Activated T-helper 2 cell treated with anti-CD3 and anti-CD28 coated beads, Interferon-gamma antibody, Interleukin-2, Interleukin-4, amounts not matched to agents 10 μg/mL and 5 μg/mL and 100 μg/mL, durations not matched to agents 14 hours and 24 hours and 36 hours (primary cell): ENCODE data around the gene ATAT1. TPM values are rescaled to one million over a fixed set of nuclear protein-coding genes. Genes with fewer than 3 reads are reported as not detected.
"Not testable (repeated sequence)": the region's sequence is repeated elsewhere in the genome, so short reads cannot be mapped to it uniquely, and the experiment has no call there.

Experiments used
- DNase-seq: peaks from one replicate; pipeline ENCODE4 v3.0.0; 2021; ENCODE audit warnings: low spot score
- H3K27ac Mint-ChIP-seq: one replicate; pipeline ENCODE4 v1.8.0; 2021; ENCODE audit warnings: mixed read lengths
- H3K27me3 Mint-ChIP-seq: one replicate; pipeline ENCODE4 v1.8.0; 2021; ENCODE audit warnings: low read depth, mixed read lengths
- H3K36me3 Mint-ChIP-seq: one replicate; pipeline ENCODE4 v1.8.0; 2021; ENCODE audit warnings: low read depth, mixed read lengths
- H3K4me1 Mint-ChIP-seq: one replicate; pipeline ENCODE4 v1.8.0; 2021; ENCODE audit warnings: low read depth, mixed read lengths
- H3K4me3 Mint-ChIP-seq: one replicate; pipeline ENCODE4 v1.8.0; 2021; ENCODE audit warnings: low read depth, mild to moderate bottlenecking, moderate library complexity, mixed read lengths
- H3K9me3 Mint-ChIP-seq: one replicate; pipeline ENCODE4 v1.8.0; 2021; ENCODE audit warnings: mixed read lengths
- intact Hi-C: fragments of 100-400 bp; cut with micrococcal nuclease; formaldehyde crosslinking; loops from one replicate; pipeline ENCODE4 v1.15.1; 2023
- total RNA-seq: library from RNA; stranded (reverse); gene quantifications from 2 replicates; pipeline ENCODE4 v1.2.3, GENCODE V29; 2022

ATAT1 gene
- total RNA-seq: 11.8 and 13.9 TPM in 2 replicates

- intact Hi-C loops: loop anchor here (1.0 kb wide), 2 partner anchors 8 to 21 kb away; partner anchors contain the start of gene C6orf136
- no peaks in the 10 kb centered on the region for H3K27me3 Mint-ChIP-seq
- H3K4me3 Mint-ChIP-seq: peak within 1 kb of the TSS; percentile 96
Observed at GRCh38 chr6:30626484-30627366, at the start of gene ATAT1. Gene ATAT1 (plus strand): TSS chr6:30626874.

DNA sequence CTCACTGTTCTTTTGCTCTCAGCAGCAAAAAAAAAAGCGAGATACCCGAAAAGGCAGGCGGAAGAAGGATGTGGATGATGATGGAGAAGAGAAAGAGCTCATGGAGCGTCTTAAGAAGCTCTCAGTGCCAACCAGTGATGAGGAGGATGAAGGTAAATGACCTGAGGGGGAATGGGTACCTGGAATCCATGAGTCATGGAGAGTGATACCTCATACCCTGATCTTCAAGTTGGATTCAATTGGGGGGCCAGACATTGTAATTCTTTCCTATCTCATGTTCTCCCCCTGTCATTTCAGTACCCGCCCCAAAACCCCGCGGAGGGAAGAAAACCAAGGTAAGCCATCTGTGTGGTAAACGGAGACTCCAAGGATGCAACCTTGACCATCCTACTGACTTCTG lies 48.6 kb upstream of the ATAT1 start:
- Mint-ChIP-seq H3K4me1 (peaks cover 22% of the 10 kb centered on the region), H3K36me3 (peaks cover 80% of the 10 kb centered on the region), H3K27ac (no peak overlapping the region), H3K9me3 (no peaks in the 10 kb centered on the region), H3K27me3 (no peaks in the 10 kb centered on the region), H3K4me3 (no peak overlapping the region)
- intact Hi-C loops: loop anchor here (10.0 kb wide), 1 partner anchor 253 kb away; the partner anchor contains the start of gene TRIM39
- no peak for DNase-seq

More at GRCh38 chr6:30626484-30627366, at the start of gene ATAT1:
- Mint-ChIP-seq H3K36me3 (peaks cover 49% of the 10 kb centered on the region), H3K4me1 (peaks cover 26% of the 10 kb centered on the region), H3K9me3 (no peaks in the 10 kb centered on the region), H3K27ac (peak within 1 kb of the TSS; percentile 98)
- DNase-seq: peak; percentile 83

- no peak for DNase-seq
- Mint-ChIP-seq H3K27me3 (no peaks in the 10 kb centered on the region), H3K27ac (no peak overlapping the region), H3K4me1 (no peaks in the 10 kb centered on the region), H3K36me3 (peaks cover 87% of the 10 kb centered on the region), H3K4me3 (no peak overlapping the region), H3K9me3 (no peaks in the 10 kb centered on the region)
- intact Hi-C loops: no loop called here
Observed at GRCh38 chr6:30583921-30584320, 42.8 kb upstream of the ATAT1 start.

DNA sequence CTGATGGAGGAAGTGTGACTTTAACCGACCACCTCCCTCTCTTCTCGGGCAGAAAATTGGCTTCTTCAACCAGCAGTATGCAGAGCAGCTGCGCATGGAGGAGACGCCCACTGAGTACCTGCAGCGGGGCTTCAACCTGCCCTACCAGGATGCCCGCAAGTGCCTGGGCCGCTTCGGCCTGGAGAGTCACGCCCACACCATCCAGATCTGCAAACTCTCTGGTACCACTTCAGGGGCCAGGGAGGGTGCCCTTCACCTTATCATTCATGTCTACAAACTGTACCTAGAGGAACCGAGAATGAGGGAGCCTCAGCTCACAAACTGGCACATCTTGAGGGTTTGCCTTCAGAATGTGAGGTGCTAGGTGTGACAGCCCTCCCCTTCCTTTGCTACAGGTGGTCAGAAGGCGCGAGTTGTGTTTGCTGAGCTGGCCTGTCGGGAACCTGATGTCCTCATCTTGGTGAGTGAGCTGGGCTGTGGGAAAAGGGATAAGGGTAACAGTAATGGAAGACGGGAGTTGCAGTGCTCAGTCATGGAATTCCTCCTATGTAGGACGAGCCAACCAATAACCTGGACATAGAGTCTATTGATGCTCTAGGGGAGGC lies 36.8 kb upstream of the ATAT1 start:
- no peaks in the 10 kb centered on the region for H3K9me3 Mint-ChIP-seq
- peaks cover 76% of the 10 kb centered on the region for H3K36me3 Mint-ChIP-seq
- H3K27ac Mint-ChIP-seq: no peak overlapping the region
- DNase-seq: no peak
- peaks cover 1% of the 10 kb centered on the region for H3K4me1 Mint-ChIP-seq
- H3K27me3 Mint-ChIP-seq: no peaks in the 10 kb centered on the region
- intact Hi-C loops: no loop called here
- no peak overlapping the region for H3K4me3 Mint-ChIP-seq

GRCh38 chr6:30590509-30590908 lies 36.2 kb upstream of the ATAT1 start:
- H3K36me3 Mint-ChIP-seq: peaks cover 75% of the 10 kb centered on the region
- no peaks in the 10 kb centered on the region for H3K27me3 Mint-ChIP-seq
- no peak overlapping the region for H3K4me3 Mint-ChIP-seq
- no peaks in the 10 kb centered on the region for H3K9me3 Mint-ChIP-seq
- intact Hi-C loops: no loop called here
- H3K4me1 Mint-ChIP-seq: peaks cover 1% of the 10 kb centered on the region
- H3K27ac Mint-ChIP-seq: no peak overlapping the region
- no peak for DNase-seq

DNA sequence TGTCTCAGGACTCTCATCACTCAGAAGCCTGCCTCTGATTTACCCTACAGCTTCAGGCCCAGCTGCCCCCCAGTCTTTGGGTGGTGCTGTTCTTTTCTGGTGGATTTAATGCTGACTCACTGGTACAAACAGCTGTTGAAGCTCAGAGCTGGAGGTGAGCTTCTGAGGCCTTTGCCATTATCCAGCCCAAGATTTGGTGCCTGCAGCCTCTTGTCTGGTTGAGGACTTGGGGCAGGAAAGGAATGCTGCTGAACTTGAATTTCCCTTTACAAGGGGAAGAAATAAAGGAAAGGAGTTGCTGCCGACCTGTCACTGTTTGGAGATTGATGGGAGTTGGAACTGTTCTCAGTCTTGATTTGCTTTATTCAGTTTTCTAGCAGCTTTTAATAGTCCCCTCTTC lies 35.7 kb upstream of the ATAT1 start:
- peaks cover 71% of the 10 kb centered on the region for H3K36me3 Mint-ChIP-seq
- H3K27ac Mint-ChIP-seq: no peak overlapping the region
- H3K4me1 Mint-ChIP-seq: peaks cover 1% of the 10 kb centered on the region
- H3K27me3 Mint-ChIP-seq: no peaks in the 10 kb centered on the region
- DNase-seq: no peak
- intact Hi-C loops: no loop called here
- H3K9me3 Mint-ChIP-seq: no peaks in the 10 kb centered on the region
- H3K4me3 Mint-ChIP-seq: no peak overlapping the region

GRCh38 chr6:30592287-30592686 lies 34.4 kb upstream of the ATAT1 start:
- Mint-ChIP-seq H3K36me3 (peaks cover 63% of the 10 kb centered on the region), H3K27ac (no peak overlapping the region)

GRCh38 chr6:30597315-30598144 lies 29.1 kb upstream of the ATAT1 start:
- H3K36me3 Mint-ChIP-seq: peaks cover 49% of the 10 kb centered on the region
- H3K27me3 Mint-ChIP-seq, H3K9me3 Mint-ChIP-seq, H3K4me1 Mint-ChIP-seq, H3K4me3 Mint-ChIP-seq: not testable (repeated sequence)
- intact Hi-C loops: loop anchor here (1.0 to 5.0 kb wide), 2 partner anchors 55 to 114 kb away; no protein-coding TSS in a partner anchor
- peak overlapping the region; percentile 39 for H3K27ac Mint-ChIP-seq
- peak; percentile 69 for DNase-seq

More at GRCh38 chr6:30592287-30592686, 34.4 kb upstream of the ATAT1 start:
- peaks cover 3% of the 10 kb centered on the region for H3K4me1 Mint-ChIP-seq
- H3K9me3 Mint-ChIP-seq: no peaks in the 10 kb centered on the region
- intact Hi-C loops: no loop called here
- H3K4me3 Mint-ChIP-seq: no peak overlapping the region
- no peak for DNase-seq
- H3K27me3 Mint-ChIP-seq: no peaks in the 10 kb centered on the region

GRCh38 chr6:30598912-30599624 lies 27.6 kb upstream of the ATAT1 start:
- H3K4me3 Mint-ChIP-seq: no peak overlapping the region
- no peaks in the 10 kb centered on the region for H3K9me3 Mint-ChIP-seq
- no peak overlapping the region for H3K27ac Mint-ChIP-seq
- H3K27me3 Mint-ChIP-seq: no peaks in the 10 kb centered on the region
- DNase-seq: no peak
- H3K36me3 Mint-ChIP-seq: peaks cover 59% of the 10 kb centered on the region
- H3K4me1 Mint-ChIP-seq: peaks cover 2% of the 10 kb centered on the region
- intact Hi-C loops: loop anchor here (5.0 kb wide), 1 partner anchor 57 kb away; no protein-coding TSS in a partner anchor

GRCh38 chr6:30599625-30600324 lies 26.9 kb upstream of the ATAT1 start:
- H3K36me3 Mint-ChIP-seq: peaks cover 59% of the 10 kb centered on the region
- no peaks in the 10 kb centered on the region for H3K9me3 Mint-ChIP-seq
- peak overlapping the region; percentile 63 for H3K27ac Mint-ChIP-seq
- H3K4me1 Mint-ChIP-seq: peaks cover 2% of the 10 kb centered on the region
- H3K4me3 Mint-ChIP-seq: no peak overlapping the region
- no peaks in the 10 kb centered on the region for H3K27me3 Mint-ChIP-seq
- intact Hi-C loops: loop anchor here (5.0 kb wide), 1 partner anchor 57 kb away; no protein-coding TSS in a partner anchor
- DNase-seq: no peak

- intact Hi-C loops: no loop called here
- no peak overlapping the region for H3K27ac Mint-ChIP-seq
- no peak for DNase-seq
- H3K4me3 Mint-ChIP-seq: no peak overlapping the region
- peaks cover 60% of the 10 kb centered on the region for H3K36me3 Mint-ChIP-seq
- H3K27me3 Mint-ChIP-seq: no peaks in the 10 kb centered on the region
- H3K9me3 Mint-ChIP-seq: no peaks in the 10 kb centered on the region
- H3K4me1 Mint-ChIP-seq: peaks cover 2% of the 10 kb centered on the region
Observed at GRCh38 chr6:30600451-30600961, 26.2 kb upstream of the ATAT1 start.
